Measurements from ENCODE around the gene SMIM31.

Gene SMIM31

DNA sequence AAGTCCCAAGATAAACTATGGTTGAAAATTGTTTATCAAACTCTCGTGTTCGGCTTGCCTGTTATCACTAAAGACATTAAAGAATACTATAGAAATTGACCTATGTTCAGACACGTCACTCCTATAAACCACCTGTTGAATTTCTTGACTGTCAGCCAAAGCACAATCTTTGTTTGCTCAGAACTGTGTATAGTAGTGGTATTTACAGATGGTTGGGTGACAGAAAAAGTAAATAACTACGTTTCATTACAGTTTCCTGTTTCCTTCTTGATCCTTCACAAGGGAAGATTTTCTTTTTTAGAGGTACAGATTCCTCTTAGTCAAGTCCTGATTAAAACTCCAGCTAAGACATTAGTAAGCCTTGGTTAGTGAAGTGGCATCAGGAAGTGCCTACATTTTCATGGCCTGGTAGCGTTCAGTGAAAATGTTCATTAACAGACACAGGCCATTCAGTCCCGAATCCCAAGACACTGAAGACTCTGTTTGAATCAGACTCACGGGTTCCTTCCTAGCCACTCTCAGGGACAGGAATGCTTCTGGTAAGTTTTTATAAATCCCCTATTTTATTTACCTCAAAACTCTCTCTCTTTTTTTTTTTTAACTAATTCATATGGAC is at the start of gene SMIM31:
Gene SMIM31 (plus strand): TSS at position 259 of the 616 bp plus-strand sequence. CDS start 16,313 bp downstream, outside the sequence.
- DNase-seq, result peak; percentile 15 to 24

GRCh38 chr4:164706675-164707074 is 47.3 kb upstream of the SMIM31 start:
- no peak for DNase-seq

- DNase-seq, result no peak
Observed at GRCh38 chr4:164716901-164717300, 37.0 kb upstream of the SMIM31 start.

DNA sequence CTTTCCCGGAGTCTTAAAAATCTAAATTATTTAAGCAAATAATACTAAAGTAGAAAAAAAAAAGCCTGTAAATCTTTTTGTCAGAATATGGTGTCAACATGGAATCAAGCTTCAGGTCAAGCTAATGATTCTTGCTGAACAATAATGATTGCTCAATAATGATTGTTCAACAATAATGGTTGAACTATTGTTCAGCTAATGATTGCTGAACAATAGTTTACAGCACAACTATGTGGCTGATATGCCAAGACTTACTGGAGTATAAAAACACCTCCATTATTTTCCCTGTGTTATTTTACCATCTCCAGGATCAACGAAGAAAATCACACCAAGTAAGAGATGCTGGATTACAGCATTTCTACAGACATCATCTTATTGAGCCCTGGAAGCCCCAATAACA is 35.1 kb upstream of the SMIM31 start:
- DNase-seq, result no peak

- no peak for DNase-seq
Observed at GRCh38 chr4:164725066-164725465, 28.9 kb upstream of the SMIM31 start.

DNA sequence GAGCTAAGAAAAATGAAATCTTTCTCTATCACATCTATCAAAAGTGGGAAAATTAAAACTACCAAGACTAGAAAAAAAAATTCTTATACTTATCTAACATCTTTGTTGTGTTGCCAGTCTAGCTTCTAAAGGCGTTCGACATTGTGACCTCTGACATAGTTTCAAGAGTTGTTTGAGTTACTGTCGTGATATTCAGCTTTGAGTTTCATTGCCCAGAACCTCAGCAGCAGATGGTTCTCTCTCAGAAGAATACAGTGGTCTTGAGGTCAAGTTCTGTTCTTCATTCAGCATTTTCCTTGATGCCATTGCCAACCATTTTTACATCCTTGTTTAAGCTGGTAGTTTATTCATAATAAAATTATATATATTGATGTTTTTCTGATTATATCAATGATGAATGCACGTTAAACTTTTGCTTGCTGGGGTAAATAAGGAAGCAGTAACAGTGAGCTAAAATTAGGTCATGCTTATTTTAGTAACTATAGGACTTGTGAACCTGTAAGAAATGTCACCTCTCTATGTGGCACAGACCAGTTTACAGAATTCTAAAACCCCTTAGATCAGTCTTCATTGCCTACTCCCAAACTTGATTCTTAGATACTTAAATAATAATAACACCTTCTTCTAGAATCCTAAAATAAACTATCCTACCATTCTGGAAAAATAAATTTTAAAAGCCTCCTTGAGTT is 23.1 kb upstream of the SMIM31 start:
- no peak for DNase-seq

GRCh38 chr4:164731827-164732474 is 22.0 kb upstream of the SMIM31 start:
- DNase-seq, result peak; percentile 16 to 29

DNA sequence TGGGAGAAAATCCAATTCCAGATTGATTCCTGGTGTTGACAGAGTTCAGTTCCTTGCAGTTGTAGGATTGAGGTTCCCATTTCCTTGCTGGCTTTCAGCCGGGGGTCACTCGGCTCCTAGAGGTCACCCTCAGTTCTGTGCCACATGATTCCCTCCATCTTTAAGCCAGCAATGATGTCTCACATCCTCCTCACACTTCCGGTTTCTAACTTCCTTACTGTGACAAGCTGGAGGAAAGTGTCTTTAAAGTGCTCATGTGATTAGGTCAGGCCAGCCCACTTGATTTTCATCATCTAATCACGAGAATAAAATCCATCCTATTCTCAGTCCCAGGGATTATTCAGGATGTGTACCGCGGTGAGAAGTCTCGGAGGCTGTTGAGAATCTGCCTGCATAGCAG is 19.4 kb upstream of the SMIM31 start:
- no peak for DNase-seq

DNA sequence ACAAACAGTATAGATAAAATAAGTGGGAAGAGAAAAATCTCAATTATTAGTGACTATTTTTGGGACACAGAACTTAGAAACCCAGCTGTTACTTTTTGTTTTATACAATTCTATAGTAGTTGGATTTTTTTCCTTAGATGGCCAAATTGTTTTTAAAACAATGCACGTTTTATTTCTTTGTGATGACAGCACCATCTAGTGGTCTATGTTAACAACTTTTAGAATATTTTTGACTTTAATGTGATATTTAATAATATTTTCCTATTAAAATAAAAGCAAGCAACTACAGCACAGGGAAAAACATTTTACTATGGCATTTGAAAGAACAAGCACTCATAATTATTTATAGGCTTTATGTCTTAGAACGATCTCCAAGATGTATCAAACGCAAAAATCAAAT is 5.6 kb upstream of the SMIM31 start:
- DNase-seq, result no peak

- DNase-seq, result no peak
Observed at GRCh38 chr4:164755432-164755831, 1.5 kb downstream of the SMIM31 start.

- no peak for DNase-seq
Observed at GRCh38 chr4:164756686-164757085, 2.8 kb downstream of the SMIM31 start.

GRCh38 chr4:164761241-164761640 is 7.3 kb downstream of the SMIM31 start:
- DNase-seq, result no peak

GRCh38 chr4:164761746-164762275 is 7.9 kb downstream of the SMIM31 start:
- DNase-seq, result no peak

DNA sequence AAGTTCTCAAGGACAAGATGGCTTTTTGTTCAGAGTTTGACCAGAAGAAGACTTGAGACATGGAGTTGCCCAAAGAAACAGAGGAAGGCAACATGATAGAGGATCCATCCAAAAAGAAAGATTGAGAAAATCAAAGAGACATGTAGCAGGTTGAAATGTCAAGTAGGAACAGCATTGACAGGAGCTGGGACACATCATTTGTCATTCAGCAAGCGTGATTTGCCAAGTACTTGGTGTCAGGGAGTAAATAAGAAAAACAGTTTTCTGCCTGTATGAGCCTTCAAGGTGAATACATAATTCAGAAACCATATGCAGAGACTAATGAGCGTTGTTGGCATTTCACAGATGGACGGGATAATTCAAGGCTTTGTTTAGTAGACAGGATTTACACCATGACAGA is 11.2 kb downstream of the SMIM31 start:
- no peak for DNase-seq

GRCh38 chr4:164765833-164766232 is 11.9 kb downstream of the SMIM31 start:
- DNase-seq, result no peak

DNA sequence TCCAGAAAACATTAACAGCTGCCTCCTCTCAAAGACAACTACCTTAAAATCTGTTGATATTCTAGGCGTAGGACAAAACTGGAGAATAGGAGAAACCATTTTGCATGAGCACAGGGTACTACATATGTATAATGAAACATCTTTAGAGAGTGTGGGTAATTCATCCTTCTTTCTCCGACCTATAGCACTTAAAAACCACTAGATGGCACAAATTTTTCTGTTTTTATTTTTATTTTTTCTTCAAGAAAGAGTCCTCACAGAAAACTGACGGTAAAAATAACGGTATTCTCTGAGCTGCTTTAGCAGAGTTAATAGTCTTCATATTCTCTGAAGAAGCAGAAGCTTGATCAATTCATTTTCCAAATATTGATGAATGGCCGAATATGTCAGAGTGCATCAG is 14.6 kb downstream of the SMIM31 start:
- no peak for DNase-seq

DNA sequence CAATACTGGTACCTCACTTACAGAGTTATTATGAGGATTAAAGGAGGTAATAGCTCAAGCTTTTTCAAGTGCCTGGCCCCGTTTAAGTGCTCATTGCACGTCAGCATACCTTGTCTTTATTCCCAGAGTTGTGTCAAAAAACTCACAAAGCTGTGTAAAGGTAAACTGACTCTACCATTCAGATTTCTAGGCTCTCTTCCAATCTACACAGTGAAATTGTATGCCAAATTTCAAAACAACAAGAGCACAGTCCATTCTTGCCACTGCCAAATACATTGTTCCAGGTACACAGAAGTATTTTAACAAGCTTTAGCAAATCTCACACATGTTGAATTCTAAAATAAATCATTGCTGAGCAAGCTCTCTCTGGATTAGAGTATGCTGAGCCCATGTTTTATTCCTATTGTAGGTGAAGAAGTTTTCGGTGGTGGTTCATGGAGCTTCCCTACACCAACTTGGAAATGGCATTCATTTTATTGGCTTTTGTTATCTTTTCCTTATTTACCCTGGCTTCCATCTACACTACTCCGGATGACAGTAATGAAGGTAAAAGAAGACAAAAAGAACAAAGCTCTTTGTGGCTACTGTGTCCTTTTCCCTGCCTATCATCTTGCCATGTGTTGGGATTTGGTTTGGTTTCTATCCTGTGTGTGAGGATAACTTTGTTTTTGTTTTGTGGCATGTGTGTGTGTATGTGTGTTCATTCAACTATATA is 16.2 kb downstream of the SMIM31 start:
- no peak for DNase-seq

- no peak for DNase-seq
Observed at GRCh38 chr4:164771088-164771487, 17.2 kb downstream of the SMIM31 start.

DNA sequence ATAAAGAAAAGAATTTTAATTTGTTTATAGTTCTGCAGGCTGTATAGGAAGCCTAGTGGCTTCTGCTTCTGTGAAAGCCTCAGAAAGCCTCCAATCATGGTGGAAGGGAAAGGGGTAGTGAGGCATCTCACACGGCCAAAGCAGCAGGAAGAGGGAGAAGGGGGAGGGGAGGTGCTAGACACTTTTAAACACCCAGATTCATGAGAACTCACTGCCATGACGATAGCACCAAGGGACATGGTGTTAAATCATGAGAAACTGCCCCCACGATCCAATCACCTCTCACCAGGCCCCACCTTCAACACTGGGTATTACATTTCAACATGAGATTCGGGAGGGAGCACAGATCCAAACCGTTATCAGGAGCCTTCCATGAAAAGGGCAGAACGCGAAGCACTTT is 18.1 kb downstream of the SMIM31 start:
- no peak for DNase-seq

- DNase-seq, result no peak
Observed at GRCh38 chr4:164779080-164779479, 25.1 kb downstream of the SMIM31 start.

GRCh38 chr4:164779811-164780216 is 25.9 kb downstream of the SMIM31 start:
- peak; percentile 31 to 46 for DNase-seq

GRCh38 chr4:164780839-164781238 is 26.9 kb downstream of the SMIM31 start:
- no peak for DNase-seq

GRCh38 chr4:164783976-164784375 is 30.0 kb downstream of the SMIM31 start:
- no peak for DNase-seq
